GM12878 (cell line): Measurements from ENCODE around the gene LYL1. TPM values are rescaled to one million over a fixed set of nuclear protein-coding genes. Genes with fewer than 3 reads are reported as not detected.

Experiments used
- ATF3 ChIP-seq: IDR thresholded peaks from 2 replicates; pipeline ENCODE4 v1.6.1; 2011; ENCODE audit warnings: low read depth, mild to moderate bottlenecking, low read length, moderate library complexity, borderline replicate concordance; ENCODE audit errors: extremely low read depth
- ATF7 ChIP-seq: fragments of 450-650 bp; IDR thresholded peaks from 2 replicates; pipeline ENCODE4 v1.6.1; 2016; ENCODE audit warnings: low read depth, mild to moderate bottlenecking
- IKZF1 ChIP-seq: fragments of 450-650 bp; conservative IDR thresholded peaks from 2 replicates; pipeline ENCODE4 v1.6.1; 2017; ENCODE audit warnings: antibody characterized with exemption, mild to moderate bottlenecking
- SMAD1 ChIP-seq: fragments of 450-650 bp; IDR thresholded peaks from 2 replicates; pipeline ENCODE4 v1.6.1; 2018; ENCODE audit warnings: mild to moderate bottlenecking, low read depth; ENCODE audit not compliant: partially characterized antibody
- SMC3 ChIP-seq: IDR thresholded peaks from 2 replicates; pipeline ENCODE4 v1.6.1; 2011; ENCODE audit warnings: low read length, improper control_type of control experiment, borderline replicate concordance
- YY1 ChIP-seq: IDR thresholded peaks from 2 replicates; pipeline ENCODE4 v1.6.1; 2011; ENCODE audit warnings: low read depth, mild to moderate bottlenecking, low read length
- ZBTB40 ChIP-seq: fragments of 450-650 bp; IDR thresholded peaks from 2 replicates; pipeline ENCODE4 v1.6.1; 2016; ENCODE audit warnings: mild to moderate bottlenecking, moderate library complexity, borderline replicate concordance
- ZNF217 ChIP-seq: fragments of 450-650 bp; IDR thresholded peaks from 2 replicates; pipeline ENCODE4 v1.6.1; 2017; ENCODE audit warnings: antibody characterized with exemption, mild to moderate bottlenecking
- polyA plus RNA-seq, 11 experiments: library from polyadenylated mRNA; depleted of rRNA in 4 of 11; unstranded in 6 of 11; stranded (reverse) in 5 of 11; fragments of >200 nt; fragmentation: Nextera tagmentation in 4 of 11; fragmentation: Illumina TruSeq in 1 of 11; extraction: Ambion mirVana in 4 of 11; extraction: Trizol in 1 of 11; gene quantifications; 1 replicate in 1 of 11; 2 replicates in 10 of 11; pipeline versions ENCODE4 v1.2.1 to v1.2.3, GENCODE V29; 2011 to 2016; ENCODE audit warnings: inconsistent platforms in 2 of 11, missing spikeins in 2 of 11, low read depth in 1 of 11
- total RNA-seq, 4 experiments: library from RNA; depleted of rRNA in 3 of 4; stranded (reverse); fragments of >200 nt in 3 of 4; fragmentation: Illumina TruSeq in 1 of 4; extraction: Trizol in 1 of 4; gene quantifications; 2 replicates each; pipeline versions ENCODE4 v1.2.1 to v1.2.3, GENCODE V29; 2013 to 2021
- TF ChIP-seq, protein P1 (sequence below): fragments of 450-650 bp; IDR thresholded peaks from 2 replicates; pipeline ENCODE4 v1.6.1; 2018; ENCODE audit warnings: mild to moderate bottlenecking, low read depth, moderate library complexity; ENCODE audit not compliant: partially characterized antibody
- TF ChIP-seq, protein P2 (sequence below), 3 experiments: IDR thresholded peaks in 2 of 3; conservative IDR thresholded peaks in 1 of 3; 2 replicates each; pipeline ENCODE4 v1.5.1; 2011; ENCODE audit warnings: low read depth in 3 of 3, low read length in 3 of 3, mild to moderate bottlenecking in 3 of 3, control low read depth in 2 of 3, moderate library complexity in 2 of 3, inconsistent platforms in 1 of 3, mixed read lengths in 1 of 3; ENCODE audit not compliant: control insufficient read depth in 2 of 3, insufficient read depth in 1 of 3; ENCODE audit errors: extremely low read depth in 1 of 3
- TF ChIP-seq, protein P3 (sequence below): fragments of 450-650 bp; IDR thresholded peaks from 2 replicates; pipeline ENCODE4 v1.6.1; 2017; ENCODE audit warnings: mild to moderate bottlenecking, moderate library complexity

LYL1 gene
- total and polyA plus RNA-seq, 10 of the 15 experiments (the other 5 are each of a cell fraction or from before 2014, with no cell fraction given) = 0.10 to 34.8 (median 4.4) TPM

DNA sequence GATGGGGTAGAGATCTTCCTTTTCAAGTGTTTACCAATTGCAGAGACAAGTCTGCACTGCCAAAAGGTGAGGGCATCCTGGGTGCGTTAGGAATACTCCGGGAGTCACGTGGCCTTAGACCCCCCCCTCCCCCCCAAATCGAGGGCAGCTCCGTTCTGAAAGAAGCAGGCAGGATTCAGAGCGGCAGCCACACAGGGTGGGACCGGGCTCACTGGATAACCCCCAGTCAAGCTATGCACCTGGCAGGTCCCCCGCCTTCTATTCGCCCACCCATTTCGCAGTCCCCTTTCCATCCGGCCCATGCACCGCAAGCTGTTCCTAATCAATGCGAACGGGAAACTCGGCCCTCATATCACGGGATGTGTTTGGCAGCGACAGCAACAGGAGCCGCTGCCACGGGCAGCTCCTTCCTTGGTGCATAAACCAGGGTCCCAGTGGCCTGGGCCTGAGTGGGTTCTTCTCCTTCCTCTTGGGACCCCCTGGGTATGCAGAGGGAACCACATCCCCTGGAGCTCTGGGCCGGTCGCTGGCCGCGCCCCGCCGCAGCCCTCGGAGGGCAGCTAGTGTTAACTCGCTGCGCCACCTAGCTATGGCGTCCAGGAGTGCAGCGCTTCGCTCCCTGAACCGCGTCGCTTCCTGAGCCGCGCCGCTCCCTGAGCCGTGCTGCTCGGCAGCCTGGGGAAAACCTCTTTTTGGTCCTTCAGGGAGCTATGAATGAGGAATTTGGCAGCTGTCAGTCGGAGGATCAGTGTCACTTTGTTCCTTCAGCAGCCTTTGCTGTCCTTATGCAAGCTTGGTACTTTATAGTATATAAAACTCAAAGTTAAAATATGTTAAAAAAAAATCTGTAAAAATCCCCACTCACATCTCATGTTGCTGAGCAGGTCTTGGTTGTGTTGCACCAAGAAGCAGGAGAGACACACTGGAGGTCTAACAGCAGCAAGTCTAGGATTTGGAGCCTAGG lies 41.4 kb downstream of the LYL1 start (continued):
- TF ChIP-seq, protein P1, sequence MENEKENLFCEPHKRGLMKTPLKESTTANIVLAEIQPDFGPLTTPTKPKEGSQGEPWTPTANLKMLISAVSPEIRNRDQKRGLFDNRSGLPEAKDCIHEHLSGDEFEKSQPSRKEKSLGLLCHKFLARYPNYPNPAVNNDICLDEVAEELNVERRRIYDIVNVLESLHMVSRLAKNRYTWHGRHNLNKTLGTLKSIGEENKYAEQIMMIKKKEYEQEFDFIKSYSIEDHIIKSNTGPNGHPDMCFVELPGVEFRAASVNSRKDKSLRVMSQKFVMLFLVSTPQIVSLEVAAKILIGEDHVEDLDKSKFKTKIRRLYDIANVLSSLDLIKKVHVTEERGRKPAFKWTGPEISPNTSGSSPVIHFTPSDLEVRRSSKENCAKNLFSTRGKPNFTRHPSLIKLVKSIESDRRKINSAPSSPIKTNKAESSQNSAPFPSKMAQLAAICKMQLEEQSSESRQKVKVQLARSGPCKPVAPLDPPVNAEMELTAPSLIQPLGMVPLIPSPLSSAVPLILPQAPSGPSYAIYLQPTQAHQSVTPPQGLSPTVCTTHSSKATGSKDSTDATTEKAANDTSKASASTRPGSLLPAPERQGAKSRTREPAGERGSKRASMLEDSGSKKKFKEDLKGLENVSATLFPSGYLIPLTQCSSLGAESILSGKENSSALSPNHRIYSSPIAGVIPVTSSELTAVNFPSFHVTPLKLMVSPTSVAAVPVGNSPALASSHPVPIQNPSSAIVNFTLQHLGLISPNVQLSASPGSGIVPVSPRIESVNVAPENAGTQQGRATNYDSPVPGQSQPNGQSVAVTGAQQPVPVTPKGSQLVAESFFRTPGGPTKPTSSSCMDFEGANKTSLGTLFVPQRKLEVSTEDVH = no peak
- TF ChIP-seq ATF7 (no peak), ATF3 (no peak), ZNF217 (no peak), YY1 (peak; percentile 75; the same call in 1 of the 2 replicates), SMC3 (peak; percentile 84), IKZF1 (peak; percentile 37; the same call in 1 of the 2 replicates), ZBTB40 (no peak), SMAD1 (no peak)
- TF ChIP-seq, protein P2, sequence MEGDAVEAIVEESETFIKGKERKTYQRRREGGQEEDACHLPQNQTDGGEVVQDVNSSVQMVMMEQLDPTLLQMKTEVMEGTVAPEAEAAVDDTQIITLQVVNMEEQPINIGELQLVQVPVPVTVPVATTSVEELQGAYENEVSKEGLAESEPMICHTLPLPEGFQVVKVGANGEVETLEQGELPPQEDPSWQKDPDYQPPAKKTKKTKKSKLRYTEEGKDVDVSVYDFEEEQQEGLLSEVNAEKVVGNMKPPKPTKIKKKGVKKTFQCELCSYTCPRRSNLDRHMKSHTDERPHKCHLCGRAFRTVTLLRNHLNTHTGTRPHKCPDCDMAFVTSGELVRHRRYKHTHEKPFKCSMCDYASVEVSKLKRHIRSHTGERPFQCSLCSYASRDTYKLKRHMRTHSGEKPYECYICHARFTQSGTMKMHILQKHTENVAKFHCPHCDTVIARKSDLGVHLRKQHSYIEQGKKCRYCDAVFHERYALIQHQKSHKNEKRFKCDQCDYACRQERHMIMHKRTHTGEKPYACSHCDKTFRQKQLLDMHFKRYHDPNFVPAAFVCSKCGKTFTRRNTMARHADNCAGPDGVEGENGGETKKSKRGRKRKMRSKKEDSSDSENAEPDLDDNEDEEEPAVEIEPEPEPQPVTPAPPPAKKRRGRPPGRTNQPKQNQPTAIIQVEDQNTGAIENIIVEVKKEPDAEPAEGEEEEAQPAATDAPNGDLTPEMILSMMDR (IDR thresholded peaks at IDR 0.05 in 2 of 3, conservative IDR thresholded peaks at IDR 0.05 in 1 of 3; ENCODE audit: control insufficient read depth in 2 of 3, extremely low read depth in 1 of 3, insufficient read depth in 1 of 3, low read depth in 3 of 3, low read length in 3 of 3) = peak; percentile 94 to 97 (median 96); a peak in 5 of 6 replicates
- TF ChIP-seq, protein P3, sequence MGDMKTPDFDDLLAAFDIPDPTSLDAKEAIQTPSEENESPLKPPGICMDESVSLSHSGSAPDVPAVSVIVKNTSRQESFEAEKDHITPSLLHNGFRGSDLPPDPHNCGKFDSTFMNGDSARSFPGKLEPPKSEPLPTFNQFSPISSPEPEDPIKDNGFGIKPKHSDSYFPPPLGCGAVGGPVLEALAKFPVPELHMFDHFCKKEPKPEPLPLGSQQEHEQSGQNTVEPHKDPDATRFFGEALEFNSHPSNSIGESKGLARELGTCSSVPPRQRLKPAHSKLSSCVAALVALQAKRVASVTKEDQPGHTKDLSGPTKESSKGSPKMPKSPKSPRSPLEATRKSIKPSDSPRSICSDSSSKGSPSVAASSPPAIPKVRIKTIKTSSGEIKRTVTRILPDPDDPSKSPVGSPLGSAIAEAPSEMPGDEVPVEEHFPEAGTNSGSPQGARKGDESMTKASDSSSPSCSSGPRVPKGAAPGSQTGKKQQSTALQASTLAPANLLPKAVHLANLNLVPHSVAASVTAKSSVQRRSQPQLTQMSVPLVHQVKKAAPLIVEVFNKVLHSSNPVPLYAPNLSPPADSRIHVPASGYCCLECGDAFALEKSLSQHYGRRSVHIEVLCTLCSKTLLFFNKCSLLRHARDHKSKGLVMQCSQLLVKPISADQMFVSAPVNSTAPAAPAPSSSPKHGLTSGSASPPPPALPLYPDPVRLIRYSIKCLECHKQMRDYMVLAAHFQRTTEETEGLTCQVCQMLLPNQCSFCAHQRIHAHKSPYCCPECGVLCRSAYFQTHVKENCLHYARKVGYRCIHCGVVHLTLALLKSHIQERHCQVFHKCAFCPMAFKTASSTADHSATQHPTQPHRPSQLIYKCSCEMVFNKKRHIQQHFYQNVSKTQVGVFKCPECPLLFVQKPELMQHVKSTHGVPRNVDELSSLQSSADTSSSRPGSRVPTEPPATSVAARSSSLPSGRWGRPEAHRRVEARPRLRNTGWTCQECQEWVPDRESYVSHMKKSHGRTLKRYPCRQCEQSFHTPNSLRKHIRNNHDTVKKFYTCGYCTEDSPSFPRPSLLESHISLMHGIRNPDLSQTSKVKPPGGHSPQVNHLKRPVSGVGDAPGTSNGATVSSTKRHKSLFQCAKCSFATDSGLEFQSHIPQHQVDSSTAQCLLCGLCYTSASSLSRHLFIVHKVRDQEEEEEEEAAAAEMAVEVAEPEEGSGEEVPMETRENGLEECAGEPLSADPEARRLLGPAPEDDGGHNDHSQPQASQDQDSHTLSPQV = peak; percentile 34; the same call in 1 of the 2 replicates
